Activated T-cell treated with anti-CD3 and anti-CD28 coated beads, Interleukin-2, amount 50 U/mL, for 1 hour (primary cell): ENCODE results near the gene ATG4D.

Experiments used
- DNase-seq: peaks from one replicate; pipeline ENCODE4 v3.0.0-alpha.2; 2020

ATG4D gene

GRCh38 chr19:10582091-10582490, 38.4 kb downstream of the ATG4D start:
- no peak for DNase-seq

- no peak for DNase-seq
Measured at GRCh38 chr19:10583036-10583776, 39.5 kb downstream of the ATG4D start.

GRCh38 chr19:10586396-10586795, 42.7 kb downstream of the ATG4D start:
- no peak for DNase-seq

- no peak for DNase-seq
Measured at GRCh38 chr19:10587022-10587838, 43.5 kb downstream of the ATG4D start, which contains the start of gene AP1M2. TSS of gene AP1M2 (minus strand) at chr19:10587312. CDS start at chr19:10587231, 81 bp downstream.

- no peak for DNase-seq
Measured at GRCh38 chr19:10587839-10588150, 44.1 kb downstream of the ATG4D start.

GRCh38 chr19:10593148-10593547, 49.4 kb downstream of the ATG4D start:
- no peak for DNase-seq

GRCh38 chr19:10593820-10594637, 50.3 kb downstream of the ATG4D start:
- no peak for DNase-seq

- DNase-seq, result no peak
Measured at GRCh38 chr19:10600149-10600548, 56.4 kb downstream of the ATG4D start.

- no peak for DNase-seq
Measured at GRCh38 chr19:10601999-10602329, 58.3 kb downstream of the ATG4D start.

GRCh38 chr19:10602330-10603083, 58.8 kb downstream of the ATG4D start:
- DNase-seq, result peak; percentile 91
